ENCODE results near the gene TMEM231.
"Not testable (repeated sequence)": the region's sequence is repeated elsewhere in the genome, so short reads cannot be mapped to it uniquely, and the experiment has no call there.

Gene TMEM231

DNA sequence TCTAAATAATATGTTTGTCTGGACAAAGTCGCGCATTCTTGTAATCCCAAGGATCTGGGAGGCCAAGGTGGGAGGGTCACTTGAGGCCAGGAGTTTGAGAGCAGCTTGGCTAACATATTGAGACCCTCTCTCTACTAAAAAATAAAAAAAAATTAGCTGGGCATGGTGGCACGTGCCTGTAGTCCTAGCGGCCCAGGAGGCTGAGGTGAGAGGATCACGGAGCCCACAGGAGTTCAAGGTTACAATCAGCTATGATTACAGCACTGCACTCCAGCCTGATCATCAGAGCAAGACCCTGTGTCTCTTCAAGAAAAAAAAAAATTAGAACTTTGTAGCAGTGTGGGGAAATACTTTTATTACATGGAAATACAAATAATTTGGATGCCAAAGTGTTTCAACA lies 54.7 kb downstream of the TMEM231 start:
- CTCF ChIA-PET: no interaction called here
- POLR2A ChIA-PET: no interaction called here
- DNase-seq (ENCODE audit: extremely low spot score): no peak
- no peak for TF ChIP-seq LEF1 (IDR thresholded peaks at IDR 0.05; ENCODE audit: borderline replicate concordance)
- no peak for TF ChIP-seq NFRKB (IDR thresholded peaks at IDR 0.05)
- no peak for TF ChIP-seq ZNF384 (IDR thresholded peaks at IDR 0.05)
- no peak for TF ChIP-seq L3MBTL2 (conservative IDR thresholded peaks at IDR 0.05)
- TF ChIP-seq BHLHE40 (IDR thresholded peaks at IDR 0.05; ENCODE audit: borderline replicate concordance): no peak
- no peak for TF ChIP-seq FOXM1 (IDR thresholded peaks at IDR 0.05; ENCODE audit: borderline replicate concordance)
- no peak for TF ChIP-seq ELF4 (IDR thresholded peaks at IDR 0.05)
- no peak for TF ChIP-seq SUZ12 (IDR thresholded peaks at IDR 0.05)
- no peak for TF ChIP-seq TARDBP (IDR thresholded peaks at IDR 0.05)
- no peak for TF ChIP-seq FOXK2 (IDR thresholded peaks at IDR 0.05)
- TF ChIP-seq ARNT (IDR thresholded peaks at IDR 0.05): no peak

DNA sequence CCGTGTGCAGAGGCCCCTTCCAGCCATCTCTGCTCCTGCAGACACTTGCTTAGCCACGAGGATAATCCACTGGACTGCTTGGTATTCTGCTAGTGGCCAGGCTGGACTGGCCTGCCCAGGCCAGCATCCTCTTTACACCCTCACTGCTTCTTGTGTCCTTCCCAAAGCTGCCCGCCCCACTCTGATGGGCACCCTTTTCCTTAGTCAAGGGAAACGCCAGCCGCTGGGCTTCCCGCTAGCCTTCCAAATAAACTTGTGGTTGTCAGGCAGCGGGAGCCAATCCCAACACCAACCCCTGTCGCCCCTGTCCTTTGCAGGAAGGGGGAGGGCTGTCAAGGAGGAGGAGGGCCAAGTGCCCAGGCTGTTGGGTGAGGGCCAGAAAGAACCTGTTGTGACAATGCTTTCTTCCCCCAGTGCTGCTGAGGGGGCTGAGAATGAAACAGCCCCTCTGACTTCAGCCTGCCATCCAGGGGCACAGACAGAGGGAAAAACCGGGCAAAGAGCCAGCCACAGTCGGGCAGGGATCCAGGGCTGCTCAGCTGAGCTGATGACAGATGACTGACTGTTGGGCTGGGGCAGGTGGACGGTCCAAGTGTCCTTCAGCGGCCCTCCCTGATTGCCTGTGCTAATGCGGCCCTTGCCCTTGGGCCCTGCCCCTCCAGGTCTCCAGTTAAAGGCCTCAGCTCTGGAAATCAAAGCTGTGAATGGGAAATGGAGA lies 57.3 kb downstream of the TMEM231 start:
- ChIA-PET CTCF (interaction anchor here (0.6 to 4.1 kb wide), 2 partner anchors 18 to 74 kb away, joined by 3 to 16 read pairs; no protein-coding TSS in a partner anchor), POLR2A (interaction anchor here (1.1 kb wide), 1 partner anchor 18 kb away, joined by 3 read pairs; no protein-coding TSS in a partner anchor)
- DNase-seq (ENCODE audit: extremely low spot score): not testable (repeated sequence)

DNA sequence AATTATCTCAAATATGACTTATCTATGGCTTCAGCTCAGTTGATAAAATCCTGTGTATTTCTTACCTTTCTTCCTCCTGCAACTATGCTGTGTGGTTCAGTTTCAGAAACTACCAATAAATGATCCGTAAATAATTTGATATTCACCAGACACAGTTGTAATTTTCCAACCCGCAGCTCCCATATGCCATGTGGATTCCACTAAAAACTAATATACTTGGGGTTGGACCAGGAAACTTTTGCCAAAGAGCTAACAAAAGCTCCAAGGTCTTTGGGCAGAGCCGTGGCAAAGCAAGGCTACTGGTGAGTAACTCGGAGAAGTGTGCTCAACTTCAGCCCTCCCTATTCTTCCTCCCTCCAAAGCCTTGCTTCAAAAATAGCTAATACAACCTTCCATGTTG lies 58.5 kb downstream of the TMEM231 start:
- DNase-seq (ENCODE audit: extremely low spot score): no peak
- TF ChIP-seq LEF1 (IDR thresholded peaks at IDR 0.05; ENCODE audit: borderline replicate concordance) (no peak), FOXK2 (IDR thresholded peaks at IDR 0.05) (no peak), TARDBP (IDR thresholded peaks at IDR 0.05) (no peak), ZNF384 (IDR thresholded peaks at IDR 0.05) (no peak), FOXM1 (IDR thresholded peaks at IDR 0.05; ENCODE audit: borderline replicate concordance) (no peak), HDGF (IDR thresholded peaks at IDR 0.05; ENCODE audit: borderline replicate concordance) (no peak), ARNT (IDR thresholded peaks at IDR 0.05) (no peak), BHLHE40 (IDR thresholded peaks at IDR 0.05; ENCODE audit: borderline replicate concordance) (no peak), SP1 (IDR thresholded peaks at IDR 0.05) (no peak), CTBP1 (IDR thresholded peaks at IDR 0.05; ENCODE audit: borderline replicate concordance) (no peak), L3MBTL2 (conservative IDR thresholded peaks at IDR 0.05) (no peak), ELF4 (IDR thresholded peaks at IDR 0.05) (no peak), SUZ12 (IDR thresholded peaks at IDR 0.05) (no peak), NFRKB (IDR thresholded peaks at IDR 0.05) (no peak), FOXA1 (IDR thresholded peaks at IDR 0.05) (no peak)
- TF ChIP-seq, protein P1, sequence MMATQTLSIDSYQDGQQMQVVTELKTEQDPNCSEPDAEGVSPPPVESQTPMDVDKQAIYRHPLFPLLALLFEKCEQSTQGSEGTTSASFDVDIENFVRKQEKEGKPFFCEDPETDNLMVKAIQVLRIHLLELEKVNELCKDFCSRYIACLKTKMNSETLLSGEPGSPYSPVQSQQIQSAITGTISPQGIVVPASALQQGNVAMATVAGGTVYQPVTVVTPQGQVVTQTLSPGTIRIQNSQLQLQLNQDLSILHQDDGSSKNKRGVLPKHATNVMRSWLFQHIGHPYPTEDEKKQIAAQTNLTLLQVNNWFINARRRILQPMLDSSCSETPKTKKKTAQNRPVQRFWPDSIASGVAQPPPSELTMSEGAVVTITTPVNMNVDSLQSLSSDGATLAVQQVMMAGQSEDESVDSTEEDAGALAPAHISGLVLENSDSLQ (IDR thresholded peaks at IDR 0.05): no peak
- CTCF ChIA-PET: interaction anchor here (1.1 to 4.1 kb wide), 2 partner anchors 19 to 150 kb away, joined by 3 to 16 read pairs; partner anchors contain the start of gene TERF2IP
- POLR2A ChIA-PET: interaction anchor here (0.8 to 1.1 kb wide), 2 partner anchors 19 to 125 kb away, joined by 3 read pairs; no protein-coding TSS in a partner anchor

DNA sequence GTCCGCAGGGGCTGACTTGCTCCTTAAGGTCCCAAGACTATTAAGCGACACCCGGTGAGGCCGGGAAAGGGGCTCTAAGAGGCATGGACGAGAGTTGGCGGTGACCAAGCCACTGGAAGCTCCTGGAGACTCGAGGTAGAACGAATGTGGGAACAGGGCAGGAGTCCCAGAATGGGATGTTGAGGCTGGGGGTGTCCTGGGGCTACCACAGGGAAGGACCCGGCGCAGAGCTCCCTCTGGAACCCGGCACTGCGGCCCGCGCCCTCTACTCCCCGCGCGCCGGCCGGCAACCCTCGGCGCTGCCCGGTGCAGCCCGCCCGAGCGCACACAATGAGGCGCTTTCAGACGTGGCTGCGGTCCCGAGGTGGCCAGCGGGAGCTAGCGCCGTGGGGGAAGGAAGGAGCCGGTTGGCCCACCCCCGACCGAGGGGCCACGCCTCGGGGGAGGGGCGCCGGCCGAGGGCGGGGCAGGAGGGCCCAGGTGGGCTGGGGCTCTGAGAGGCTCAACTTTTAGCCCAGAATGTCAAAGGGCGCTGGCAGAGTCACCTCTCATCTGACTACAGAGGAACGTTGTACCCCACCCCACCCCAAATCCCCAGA lies 60.9 kb downstream of the TMEM231 start, which contains the start of gene CHST6:
TSS of gene CHST6 (minus strand) at position 366 of the 599 bp plus-strand sequence. CDS start 15,613 bp downstream, outside the sequence.
- CTCF ChIA-PET: interaction anchor here (4.1 kb wide), 1 partner anchor 22 kb away, joined by 16 read pairs; no protein-coding TSS in a partner anchor
- POLR2A ChIA-PET: interaction anchor here (0.6 to 1.7 kb wide), 7 partner anchors 9 to 153 kb away, joined by 3 to 11 read pairs (median 4); partner anchors contain the start of genes CFDP1, KARS1 and TERF2IP
- TF ChIP-seq FOXM1 (IDR thresholded peaks at IDR 0.05; ENCODE audit: borderline replicate concordance) (no peak), FOXK2 (IDR thresholded peaks at IDR 0.05) (no peak), FOXA1 (IDR thresholded peaks at IDR 0.05) (no peak), SP1 (IDR thresholded peaks at IDR 0.05) (no peak), SUZ12 (IDR thresholded peaks at IDR 0.05) (no peak), HDGF (IDR thresholded peaks at IDR 0.05; ENCODE audit: borderline replicate concordance) (no peak), ZNF384 (IDR thresholded peaks at IDR 0.05) (no peak), CTBP1 (IDR thresholded peaks at IDR 0.05; ENCODE audit: borderline replicate concordance) (no peak), BHLHE40 (IDR thresholded peaks at IDR 0.05; ENCODE audit: borderline replicate concordance) (no peak), LEF1 (IDR thresholded peaks at IDR 0.05; ENCODE audit: borderline replicate concordance) (no peak), ARNT (IDR thresholded peaks at IDR 0.05) (no peak), TARDBP (IDR thresholded peaks at IDR 0.05) (no peak), L3MBTL2 (conservative IDR thresholded peaks at IDR 0.05) (no peak)
- TF ChIP-seq, protein P1 (IDR thresholded peaks at IDR 0.05): no peak
- DNase-seq (ENCODE audit: extremely low spot score): peak; percentile 57

DNA sequence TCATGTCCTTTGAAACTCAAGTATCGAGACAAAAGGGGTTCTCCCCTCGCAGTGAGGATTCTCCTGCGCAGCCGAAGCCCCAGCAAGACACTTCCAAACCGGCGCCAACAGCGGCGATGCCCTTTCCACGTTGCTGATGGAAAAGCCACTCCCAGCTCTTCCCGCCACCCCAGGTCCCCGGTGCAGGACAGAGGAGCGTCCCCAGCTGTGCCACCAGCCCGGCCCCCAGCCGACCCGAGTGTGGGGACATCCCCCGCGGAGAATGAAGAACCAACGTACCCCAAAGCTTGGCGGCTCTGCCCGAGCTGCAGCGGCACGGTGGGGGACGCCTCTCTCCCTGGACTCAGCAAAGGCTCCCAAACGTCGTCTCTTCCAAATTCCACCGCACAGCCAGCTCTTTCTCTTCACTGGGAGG lies 61.4 kb downstream of the TMEM231 start:
- DNase-seq (ENCODE audit: extremely low spot score): no peak
- ChIA-PET POLR2A (interaction anchor here (1.1 to 1.7 kb wide), 3 partner anchors 22 to 153 kb away, joined by 3 to 11 read pairs (median 7); partner anchors contain the start of genes KARS1 and TERF2IP), CTCF (interaction anchor here (4.1 kb wide), 1 partner anchor 22 kb away, joined by 16 read pairs; no protein-coding TSS in a partner anchor)
- TF ChIP-seq SUZ12 (IDR thresholded peaks at IDR 0.05): no peak
- no peak for TF ChIP-seq LEF1 (IDR thresholded peaks at IDR 0.05; ENCODE audit: borderline replicate concordance)
- no peak for TF ChIP-seq ELF4 (IDR thresholded peaks at IDR 0.05)
- no peak for TF ChIP-seq NFRKB (IDR thresholded peaks at IDR 0.05)
- no peak for TF ChIP-seq ARNT (IDR thresholded peaks at IDR 0.05)
- TF ChIP-seq HDGF (IDR thresholded peaks at IDR 0.05; ENCODE audit: borderline replicate concordance): no peak
- TF ChIP-seq FOXA1 (IDR thresholded peaks at IDR 0.05): no peak
- no peak for TF ChIP-seq ZNF384 (IDR thresholded peaks at IDR 0.05)

DNA sequence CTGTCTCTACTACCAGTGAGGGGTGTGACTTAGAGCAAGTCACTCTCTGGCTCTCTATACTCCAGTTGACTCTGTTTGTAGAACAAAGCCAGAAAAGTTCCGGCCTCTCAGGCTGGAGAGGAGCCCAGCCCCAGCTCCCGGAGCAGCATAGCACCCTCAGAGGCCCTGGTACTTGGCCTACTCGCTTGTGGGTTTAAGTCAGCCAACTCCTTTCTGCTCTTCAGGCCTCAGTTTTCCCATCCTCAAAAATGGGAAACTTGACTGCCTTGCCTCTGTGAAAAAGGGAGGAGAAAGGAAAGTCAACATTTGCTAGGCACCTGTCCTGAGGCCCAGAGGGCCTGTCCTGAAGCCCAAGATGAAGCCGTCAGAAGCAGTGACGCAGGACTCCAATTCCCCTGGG lies 61.9 kb downstream of the TMEM231 start:
- ChIA-PET CTCF (no interaction called here), POLR2A (interaction anchor here (1.7 kb wide), 1 partner anchor 154 kb away, joined by 7 read pairs; the partner anchor contains the start of genes KARS1 and TERF2IP)
- TF ChIP-seq ARNT (IDR thresholded peaks at IDR 0.05): no peak
- DNase-seq (ENCODE audit: extremely low spot score): no peak
